ENCODE measurements around the gene FAM170B. TPM values are rescaled to one million over a fixed set of nuclear protein-coding genes. Genes with fewer than 3 reads are reported as not detected.

FAM170B gene
- total RNA-seq, 4 donors from 2014 or later: not detected

DNA sequence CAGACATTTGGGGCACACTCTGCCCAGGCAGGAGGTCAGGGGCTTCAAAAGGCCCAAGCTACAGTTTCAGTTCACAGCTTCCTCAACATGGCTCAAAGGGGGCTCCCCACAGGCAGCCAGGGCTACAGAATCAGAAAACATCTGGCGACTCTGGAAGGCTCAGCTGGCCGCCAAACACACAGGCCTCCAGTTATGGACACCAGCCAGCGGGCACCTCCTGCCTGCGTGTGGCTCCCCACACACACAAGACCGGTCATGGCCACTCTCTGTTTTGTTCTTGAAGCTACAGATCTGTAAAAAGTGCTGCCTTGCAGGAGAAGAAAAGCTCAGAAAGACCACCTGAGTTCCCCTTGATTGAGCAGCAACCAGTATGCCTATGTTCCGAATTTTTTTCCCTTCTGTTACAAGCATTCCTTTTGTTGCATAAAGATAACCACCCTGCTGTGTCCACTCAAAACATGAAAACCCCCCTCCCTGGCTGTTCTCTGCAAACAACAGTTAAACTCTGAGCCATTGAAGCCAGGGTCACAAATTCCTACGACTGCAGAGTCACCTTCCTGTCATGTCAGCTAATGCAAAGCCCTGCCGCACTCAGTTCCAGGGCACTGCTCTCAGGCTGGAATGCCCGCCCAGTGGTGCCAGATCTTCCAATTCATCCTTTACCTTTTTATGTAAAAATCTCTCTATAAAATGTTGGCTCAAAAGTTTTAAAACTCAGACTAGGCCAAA is 52.1 kb downstream of the FAM170B start:
- no peak for ATAC-seq
- H3K4me1 ChIP-seq: peaks cover 0 to 40% (median 14%) of the 10 kb centered on the region in 3 donors
- TF ChIP-seq, protein P1, sequence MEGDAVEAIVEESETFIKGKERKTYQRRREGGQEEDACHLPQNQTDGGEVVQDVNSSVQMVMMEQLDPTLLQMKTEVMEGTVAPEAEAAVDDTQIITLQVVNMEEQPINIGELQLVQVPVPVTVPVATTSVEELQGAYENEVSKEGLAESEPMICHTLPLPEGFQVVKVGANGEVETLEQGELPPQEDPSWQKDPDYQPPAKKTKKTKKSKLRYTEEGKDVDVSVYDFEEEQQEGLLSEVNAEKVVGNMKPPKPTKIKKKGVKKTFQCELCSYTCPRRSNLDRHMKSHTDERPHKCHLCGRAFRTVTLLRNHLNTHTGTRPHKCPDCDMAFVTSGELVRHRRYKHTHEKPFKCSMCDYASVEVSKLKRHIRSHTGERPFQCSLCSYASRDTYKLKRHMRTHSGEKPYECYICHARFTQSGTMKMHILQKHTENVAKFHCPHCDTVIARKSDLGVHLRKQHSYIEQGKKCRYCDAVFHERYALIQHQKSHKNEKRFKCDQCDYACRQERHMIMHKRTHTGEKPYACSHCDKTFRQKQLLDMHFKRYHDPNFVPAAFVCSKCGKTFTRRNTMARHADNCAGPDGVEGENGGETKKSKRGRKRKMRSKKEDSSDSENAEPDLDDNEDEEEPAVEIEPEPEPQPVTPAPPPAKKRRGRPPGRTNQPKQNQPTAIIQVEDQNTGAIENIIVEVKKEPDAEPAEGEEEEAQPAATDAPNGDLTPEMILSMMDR (IDR thresholded peaks at IDR 0.05): no peak
- TF ChIP-seq POLR2AphosphoS5 (IDR thresholded peaks at IDR 0.05) (no peak), POLR2A (IDR thresholded peaks at IDR 0.05) (no peak), EP300 (IDR thresholded peaks at IDR 0.05) (no peak)
- H3K4me3 ChIP-seq: no peak overlapping the region
- H3K27ac ChIP-seq: no peak overlapping the region
- peaks cover 0 to 8% (median 0%) of the 10 kb centered on the region in 3 donors for H3K9me3 ChIP-seq
- WGBS, 2 donors (ENCODE audit: low coverage in 1 of 2): 48 to 80% methylated on average over 4 to 8 of the region's 9 CpGs
- H3K27me3 ChIP-seq: no peaks in the 10 kb centered on the region
- H3K36me3 ChIP-seq: peaks cover 0 to 20% of the 10 kb centered on the region in 2 donors

Other genes with a start within 250 kb of the FAM170B start
- gene LRRC18, start 194.2 kb downstream of the FAM170B start, total RNA-seq: not detected
- gene VSTM4, start 18.5 kb downstream of the FAM170B start, total RNA-seq: 10 to 100 TPM; 11.4 to 25.1 (median 21.9) TPM
- 10 to 100 TPM; 12.4 to 65.8 (median 21.7) TPM for gene TMEM273, start 54.4 kb upstream of the FAM170B start, total RNA-seq
- gene C10orf71, start 165.1 kb upstream of the FAM170B start, total RNA-seq: under 1 TPM in 2 of 4 donors, not detected in 2; 0.08 to 0.27 TPM